ENCODE results near the gene TBKBP1. TPM values are rescaled to one million over a fixed set of nuclear protein-coding genes. Genes with fewer than 3 reads are reported as not detected.

TBKBP1 gene
- total RNA-seq, 4 donors from 2014 or later = 8.2 to 11.0 (median 10.0) TPM

DNA sequence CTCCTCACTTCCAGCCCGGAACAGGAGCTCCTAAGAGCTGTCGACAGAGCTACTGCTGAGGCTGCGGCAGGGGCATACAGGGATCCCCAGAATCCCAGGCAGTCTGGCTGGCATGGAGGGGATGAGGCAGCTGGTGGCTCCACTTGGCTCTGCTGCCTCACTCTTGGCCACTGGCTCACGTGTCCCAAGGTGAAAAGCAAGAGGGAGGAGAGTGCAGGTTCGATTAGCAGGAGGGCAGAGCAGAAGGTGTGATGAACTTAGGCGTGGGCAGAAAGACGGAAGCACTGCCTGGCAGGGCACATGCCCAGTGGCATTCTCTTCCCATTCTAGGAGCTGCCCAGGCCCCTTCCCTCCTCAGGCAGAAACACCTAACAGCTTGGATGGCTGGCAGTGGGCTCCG is 27.8 kb downstream of the TBKBP1 start:
- H3K4me3 ChIP-seq (replicated peaks in 1 of 3) = no peak overlapping the region
- TF ChIP-seq, protein P1, sequence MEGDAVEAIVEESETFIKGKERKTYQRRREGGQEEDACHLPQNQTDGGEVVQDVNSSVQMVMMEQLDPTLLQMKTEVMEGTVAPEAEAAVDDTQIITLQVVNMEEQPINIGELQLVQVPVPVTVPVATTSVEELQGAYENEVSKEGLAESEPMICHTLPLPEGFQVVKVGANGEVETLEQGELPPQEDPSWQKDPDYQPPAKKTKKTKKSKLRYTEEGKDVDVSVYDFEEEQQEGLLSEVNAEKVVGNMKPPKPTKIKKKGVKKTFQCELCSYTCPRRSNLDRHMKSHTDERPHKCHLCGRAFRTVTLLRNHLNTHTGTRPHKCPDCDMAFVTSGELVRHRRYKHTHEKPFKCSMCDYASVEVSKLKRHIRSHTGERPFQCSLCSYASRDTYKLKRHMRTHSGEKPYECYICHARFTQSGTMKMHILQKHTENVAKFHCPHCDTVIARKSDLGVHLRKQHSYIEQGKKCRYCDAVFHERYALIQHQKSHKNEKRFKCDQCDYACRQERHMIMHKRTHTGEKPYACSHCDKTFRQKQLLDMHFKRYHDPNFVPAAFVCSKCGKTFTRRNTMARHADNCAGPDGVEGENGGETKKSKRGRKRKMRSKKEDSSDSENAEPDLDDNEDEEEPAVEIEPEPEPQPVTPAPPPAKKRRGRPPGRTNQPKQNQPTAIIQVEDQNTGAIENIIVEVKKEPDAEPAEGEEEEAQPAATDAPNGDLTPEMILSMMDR (IDR thresholded peaks at IDR 0.05) = no peak
- H3K27me3 ChIP-seq = peaks cover 12% of the 10 kb centered on the region
- no peak overlapping the region for H3K27ac ChIP-seq
- intact Hi-C loops (cut with DNase I) = no loop called here
- H3K9me3 ChIP-seq = no peaks in the 10 kb centered on the region
- DNase-seq = no peak
- 34 to 48% methylated on average over 5 to 7 of the region's 8 CpGs for WGBS, 2 donors
- no peaks in the 10 kb centered on the region for H3K36me3 ChIP-seq
- peaks cover 4 to 5% of the 10 kb centered on the region in 2 donors for H3K4me1 ChIP-seq

DNA sequence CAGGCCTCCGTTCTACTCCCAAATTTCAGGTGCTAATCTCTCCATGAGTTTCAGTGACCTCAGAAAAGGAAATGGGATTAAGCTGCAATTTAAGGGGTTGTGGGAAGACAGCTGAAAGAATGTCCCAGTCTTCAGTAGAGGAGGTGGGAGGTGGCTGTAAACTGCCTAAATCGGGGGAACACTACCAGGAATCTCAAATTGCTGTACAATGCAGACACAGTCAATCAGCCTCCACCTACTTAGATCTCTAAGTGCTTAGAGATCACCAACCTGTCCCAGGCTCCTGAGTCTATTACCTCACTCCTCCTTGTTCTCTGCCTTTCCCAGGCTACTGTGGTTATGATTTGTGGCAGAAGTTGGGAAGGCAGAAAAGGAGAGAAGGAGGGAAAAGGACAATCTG is 30.7 kb downstream of the TBKBP1 start:
- intact Hi-C loops (cut with DNase I) = no loop called here
- Histone ChIP-seq H3K27me3 (peaks cover 12% of the 10 kb centered on the region), H3K4me1 (peaks cover 4 to 5% of the 10 kb centered on the region in 2 donors), H3K36me3 (no peaks in the 10 kb centered on the region), H3K9me3 (no peaks in the 10 kb centered on the region), H3K27ac (no peak overlapping the region), H3K4me3 (replicated peaks in 1 of 3) (no peak overlapping the region)
- TF ChIP-seq, protein P1 (IDR thresholded peaks at IDR 0.05) = no peak
- no peak for TF ChIP-seq POLR2A (IDR thresholded peaks at IDR 0.05)
- DNase-seq = no peak
- 75 to 77% methylated on average over 2 of the region's 2 CpGs for WGBS, 2 donors

DNA sequence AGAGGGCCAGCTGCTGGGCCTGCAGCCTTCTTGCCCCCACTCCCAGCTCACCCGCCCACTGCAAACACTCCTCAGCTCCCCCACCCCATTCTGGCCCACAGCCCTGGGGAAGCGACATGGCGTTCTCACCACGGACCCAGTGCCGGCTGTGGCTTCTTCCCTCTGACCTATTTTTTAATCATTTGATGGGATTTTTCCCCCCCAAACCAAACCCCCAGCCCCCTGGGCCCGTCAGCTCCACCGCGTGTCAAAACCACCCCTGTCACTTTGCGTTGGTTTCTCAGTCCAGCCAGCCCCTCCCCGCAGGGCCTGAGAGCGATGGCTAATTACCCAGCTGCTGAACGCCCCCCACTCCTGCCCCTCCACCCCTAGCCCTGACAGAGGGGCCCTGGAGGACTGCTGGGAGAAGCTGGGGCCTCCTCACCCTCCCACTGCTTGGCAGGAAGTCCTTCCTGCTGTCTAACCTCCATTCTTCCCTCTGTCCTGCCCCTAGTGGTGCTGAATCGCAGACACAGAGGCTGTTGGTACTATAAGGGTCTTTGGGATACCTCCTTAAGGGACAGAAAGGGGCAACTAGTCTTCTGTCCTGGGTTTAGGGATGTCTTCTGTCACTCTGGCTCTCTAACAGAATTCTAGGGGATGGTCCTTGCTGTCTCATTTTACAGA is 31.6 kb downstream of the TBKBP1 start:
- Histone ChIP-seq H3K36me3 (no peaks in the 10 kb centered on the region), H3K27me3 (peaks cover 8% of the 10 kb centered on the region), H3K27ac (no peak overlapping the region), H3K4me3 (replicated peaks in 1 of 3) (no peak overlapping the region), H3K9me3 (no peaks in the 10 kb centered on the region), H3K4me1 (peaks cover 4 to 5% of the 10 kb centered on the region in 2 donors)
- intact Hi-C loops (cut with DNase I) = no loop called here
- no peak for TF ChIP-seq POLR2A (IDR thresholded peaks at IDR 0.05)
- TF ChIP-seq, protein P1 (IDR thresholded peaks at IDR 0.05) = no peak
- 66 to 69% methylated on average over 13 of the region's 13 CpGs for WGBS, 2 donors
- no peak for DNase-seq

DNA sequence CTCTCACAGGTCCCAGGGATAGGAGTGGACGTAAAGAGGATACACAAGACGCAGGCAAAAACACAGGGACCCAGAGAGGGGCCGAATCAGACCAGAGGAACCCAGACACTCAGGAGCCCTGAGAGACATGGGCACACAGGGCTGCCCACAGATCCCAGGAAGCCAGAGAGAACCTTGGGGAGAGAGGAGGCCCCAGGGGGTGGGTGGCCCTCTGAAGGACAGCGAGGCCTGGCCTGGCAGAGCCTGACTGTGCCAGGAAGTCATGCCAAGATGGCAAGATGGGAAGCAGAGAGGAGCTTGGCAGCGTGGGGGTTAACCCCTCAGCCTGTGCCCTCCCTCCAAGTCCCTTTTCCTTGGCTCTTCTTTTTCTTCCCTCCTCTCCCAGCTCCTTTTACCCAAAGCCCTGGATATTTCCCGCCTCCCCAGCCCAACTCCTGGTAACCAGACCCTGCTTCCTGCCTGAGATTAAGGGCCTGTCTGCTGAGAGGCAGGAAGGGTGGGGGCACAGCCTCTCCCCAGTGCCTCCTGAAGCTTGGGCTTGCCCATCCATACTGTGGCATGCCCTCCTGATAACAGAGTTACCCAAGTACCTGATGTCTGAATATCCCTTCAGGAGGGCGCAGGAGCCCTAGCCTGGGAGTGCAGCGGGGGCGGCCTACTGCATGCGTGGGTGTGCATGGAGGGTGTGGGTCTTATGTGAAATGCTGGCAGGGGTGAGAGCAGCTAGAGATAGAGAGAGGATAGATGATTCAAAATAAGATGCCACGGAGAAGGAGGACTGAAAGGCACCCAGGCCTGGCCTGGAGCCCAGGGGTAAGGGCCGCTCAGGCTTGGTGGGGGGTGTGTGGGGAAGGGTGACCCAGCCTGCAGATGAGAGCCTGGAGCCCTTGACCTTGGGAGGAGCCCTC is 33.1 kb downstream of the TBKBP1 start:
- Histone ChIP-seq H3K4me1 (no peaks in the 10 kb centered on the region), H3K9me3 (no peaks in the 10 kb centered on the region), H3K4me3 (replicated peaks in 1 of 3) (no peak overlapping the region), H3K27me3 (no peaks in the 10 kb centered on the region), H3K36me3 (no peaks in the 10 kb centered on the region), H3K27ac (no peak overlapping the region)
- no peak for DNase-seq
- WGBS, 2 donors = 81 to 82% methylated on average over 12 of the region's 12 CpGs
- intact Hi-C loops (cut with DNase I) = no loop called here
- TF ChIP-seq, protein P1 (IDR thresholded peaks at IDR 0.05) = no peak
- no peak for TF ChIP-seq POLR2A (IDR thresholded peaks at IDR 0.05)

DNA sequence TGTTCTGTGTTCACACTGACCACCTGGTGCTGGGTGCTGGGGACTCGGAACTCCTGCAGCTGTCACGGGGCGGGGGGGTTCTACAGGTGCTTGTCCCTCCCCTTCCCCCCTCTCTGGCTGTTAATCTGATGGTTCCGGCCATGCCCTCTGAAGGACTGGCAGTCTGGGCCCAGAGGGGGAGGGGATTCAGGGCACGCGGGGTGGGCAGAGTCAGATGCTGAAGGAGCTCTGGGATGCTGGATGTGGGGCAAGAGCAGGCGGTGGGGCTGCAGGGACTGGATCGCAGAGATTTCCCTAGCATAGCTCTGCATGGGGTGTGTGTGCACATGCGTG is 33.7 kb downstream of the TBKBP1 start:
- Histone ChIP-seq H3K36me3 (no peaks in the 10 kb centered on the region), H3K27me3 (no peaks in the 10 kb centered on the region), H3K27ac (no peak overlapping the region), H3K9me3 (no peaks in the 10 kb centered on the region), H3K4me3 (replicated peaks in 1 of 3) (no peak overlapping the region), H3K4me1 (no peaks in the 10 kb centered on the region)
- WGBS, 2 donors = 65 to 66% methylated on average over 5 to 9 of the region's 9 CpGs
- TF ChIP-seq, protein P1 (IDR thresholded peaks at IDR 0.05) = no peak
- no peak for TF ChIP-seq POLR2A (IDR thresholded peaks at IDR 0.05)
- no peak for DNase-seq
- intact Hi-C loops (cut with DNase I) = no loop called here

Measured in thyroid gland (tissue), 4 donors.